ENCODE results near the gene RABGGTA. TPM values are rescaled to one million over a fixed set of nuclear protein-coding genes. Genes with fewer than 3 reads are reported as not detected.

The RABGGTA gene
- total RNA-seq, 2 experiments from 2014 or later = 24.3 to 27.3 TPM

GRCh38 chr14:24304019-24304387, 32.6 kb upstream of the RABGGTA start:
- H2AFZ ChIP-seq (ENCODE audit: low read length) = no peak overlapping the region
- POLR2A ChIA-PET = no interaction called here

DNA sequence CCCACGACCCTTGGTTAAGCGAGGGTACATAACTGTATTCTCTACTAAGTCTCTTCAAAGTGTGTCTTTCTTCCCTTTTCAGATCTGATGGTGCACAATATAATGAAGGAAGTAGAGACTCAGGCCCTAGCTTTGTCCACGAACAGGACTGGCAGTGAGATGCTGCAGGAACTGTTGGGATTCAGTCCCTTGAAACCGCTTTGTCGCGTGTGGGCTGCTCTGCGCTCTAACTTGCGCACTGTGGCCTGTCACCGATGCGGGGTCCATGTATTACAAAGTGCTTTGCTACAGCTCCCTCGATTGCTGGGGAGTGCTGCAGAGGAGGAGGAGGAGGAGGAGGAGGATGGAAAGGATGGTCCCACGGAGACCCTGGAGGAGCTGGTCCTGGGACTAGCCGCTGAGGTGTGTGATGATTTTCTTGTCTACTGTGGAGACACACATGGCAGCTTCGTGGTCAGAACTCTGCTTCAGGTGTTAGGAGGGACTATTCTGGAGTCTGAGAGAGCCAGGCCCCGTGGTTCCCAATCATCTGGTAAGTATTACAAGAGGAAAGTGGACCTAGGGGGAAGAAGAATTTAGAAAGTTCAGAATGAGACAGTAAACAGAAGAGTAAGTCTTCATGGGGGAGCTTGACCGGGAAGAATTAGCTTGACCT, 29.1 kb upstream of the RABGGTA start:
- BruUV-seq (replicated peaks) = no TSS peak
- no peaks in the 10 kb centered on the region for H3K9me2 ChIP-seq (ENCODE audit: insufficient read depth, low read length)
- ChIA-PET POLR2A (interaction anchor here (0.6 to 4.0 kb wide), 8 partner anchors 7 to 106 kb away, joined by 3 to 25 read pairs (median 5); partner anchors contain the start of genes CIDEB, LTB4R, LTB4R2 and MDP1), CTCF (ENCODE audit: unreplicated experiment) (interaction anchor here (0.5 to 1.6 kb wide), 5 partner anchors 24 to 667 kb away, joined by 3 to 6 read pairs (median 3); partner anchors contain the start of gene TINF2)
- H3K4me3 ChIP-seq (ENCODE audit: low read depth, low read length, poor library complexity, severe bottlenecking) = peak overlapping the region; percentile 99
- peaks cover 56% of the 10 kb centered on the region for H3K36me3 ChIP-seq (ENCODE audit: insufficient read depth, low read length)
- DNase-seq (ENCODE audit: low spot score) = no peak
- peak overlapping the region; percentile 89 for H3K4me2 ChIP-seq (ENCODE audit: low read length)
- H3K4me1 ChIP-seq (ENCODE audit: insufficient read depth, low read length, poor library complexity, severe bottlenecking) = peaks cover 30% of the 10 kb centered on the region
- H3K79me2 ChIP-seq (ENCODE audit: insufficient read depth, low read depth, low read length) = peaks cover 23% of the 10 kb centered on the region
- peak overlapping the region; percentile 44; the same call in 1 of the 2 replicates for H2AFZ ChIP-seq (ENCODE audit: low read length)
- H3K27ac ChIP-seq (ENCODE audit: low read depth, low read length, poor library complexity, severe bottlenecking) = peak overlapping the region; percentile 38
- H4K20me1 ChIP-seq (ENCODE audit: insufficient read depth, low read length) = peaks cover 11% of the 10 kb centered on the region; the same call in 1 of the 2 replicates
- intact Hi-C loops (cut with micrococcal nuclease; ENCODE audit: unreplicated experiment) = no loop called here
- H3K9me3 ChIP-seq (ENCODE audit: low read length) = no peaks in the 10 kb centered on the region
- no peak for TF ChIP-seq EZH2phosphoT487 (IDR thresholded peaks at IDR 0.05; ENCODE audit: borderline replicate concordance, low read depth, low read length)
- TF ChIP-seq, protein P1, sequence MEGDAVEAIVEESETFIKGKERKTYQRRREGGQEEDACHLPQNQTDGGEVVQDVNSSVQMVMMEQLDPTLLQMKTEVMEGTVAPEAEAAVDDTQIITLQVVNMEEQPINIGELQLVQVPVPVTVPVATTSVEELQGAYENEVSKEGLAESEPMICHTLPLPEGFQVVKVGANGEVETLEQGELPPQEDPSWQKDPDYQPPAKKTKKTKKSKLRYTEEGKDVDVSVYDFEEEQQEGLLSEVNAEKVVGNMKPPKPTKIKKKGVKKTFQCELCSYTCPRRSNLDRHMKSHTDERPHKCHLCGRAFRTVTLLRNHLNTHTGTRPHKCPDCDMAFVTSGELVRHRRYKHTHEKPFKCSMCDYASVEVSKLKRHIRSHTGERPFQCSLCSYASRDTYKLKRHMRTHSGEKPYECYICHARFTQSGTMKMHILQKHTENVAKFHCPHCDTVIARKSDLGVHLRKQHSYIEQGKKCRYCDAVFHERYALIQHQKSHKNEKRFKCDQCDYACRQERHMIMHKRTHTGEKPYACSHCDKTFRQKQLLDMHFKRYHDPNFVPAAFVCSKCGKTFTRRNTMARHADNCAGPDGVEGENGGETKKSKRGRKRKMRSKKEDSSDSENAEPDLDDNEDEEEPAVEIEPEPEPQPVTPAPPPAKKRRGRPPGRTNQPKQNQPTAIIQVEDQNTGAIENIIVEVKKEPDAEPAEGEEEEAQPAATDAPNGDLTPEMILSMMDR (conservative IDR thresholded peaks at IDR 0.05; ENCODE audit: low read length) = no peak

More at GRCh38 chr14:24304019-24304387, 32.6 kb upstream of the RABGGTA start:
- H3K79me2 ChIP-seq (ENCODE audit: insufficient read depth, low read depth, low read length) = peaks cover 23% of the 10 kb centered on the region
- intact Hi-C loops (cut with micrococcal nuclease; ENCODE audit: unreplicated experiment) = no loop called here
- no peak overlapping the region for H3K27ac ChIP-seq (ENCODE audit: low read depth, low read length, poor library complexity, severe bottlenecking)
- no peak overlapping the region for H3K4me2 ChIP-seq (ENCODE audit: low read length)
- peaks cover 15% of the 10 kb centered on the region for H3K4me1 ChIP-seq (ENCODE audit: insufficient read depth, low read length, poor library complexity, severe bottlenecking)
- H3K36me3 ChIP-seq (ENCODE audit: insufficient read depth, low read length) = peaks cover 81% of the 10 kb centered on the region
- DNase-seq (ENCODE audit: low spot score) = no peak
- TF ChIP-seq, protein P1 (conservative IDR thresholded peaks at IDR 0.05; ENCODE audit: low read length) = no peak
- TF ChIP-seq EZH2phosphoT487 (IDR thresholded peaks at IDR 0.05; ENCODE audit: borderline replicate concordance, low read depth, low read length) = no peak
- H3K9me2 ChIP-seq (ENCODE audit: insufficient read depth, low read length) = no peaks in the 10 kb centered on the region
- no TSS peak for BruUV-seq (replicated peaks)
- H3K4me3 ChIP-seq (ENCODE audit: low read depth, low read length, poor library complexity, severe bottlenecking) = no peak overlapping the region
- peaks cover 11% of the 10 kb centered on the region; the same call in 1 of the 2 replicates for H4K20me1 ChIP-seq (ENCODE audit: insufficient read depth, low read length)
- CTCF ChIA-PET (ENCODE audit: unreplicated experiment) = interaction anchor here (1.0 to 1.7 kb wide), 2 partner anchors 21 to 36 kb away, joined by 3 read pairs; partner anchors contain the start of gene RIPK3
- no peaks in the 10 kb centered on the region for H3K9me3 ChIP-seq (ENCODE audit: low read length)

Data from OCI-LY7 (cell line).